Fibroblast of skin of scalp (primary cell): ENCODE data around the gene DDC.
A peak's percentile ranks its signal among the peaks of the same experiment; 100 is the strongest.
"Not testable (repeated sequence)": the region's sequence is repeated elsewhere in the genome, so short reads cannot be mapped to it uniquely, and the experiment has no call there.

Source experiments
- DNase-seq: peaks from one replicate; pipeline ENCODE4 v3.0.0-alpha.2; 2013

Gene DDC

DNA sequence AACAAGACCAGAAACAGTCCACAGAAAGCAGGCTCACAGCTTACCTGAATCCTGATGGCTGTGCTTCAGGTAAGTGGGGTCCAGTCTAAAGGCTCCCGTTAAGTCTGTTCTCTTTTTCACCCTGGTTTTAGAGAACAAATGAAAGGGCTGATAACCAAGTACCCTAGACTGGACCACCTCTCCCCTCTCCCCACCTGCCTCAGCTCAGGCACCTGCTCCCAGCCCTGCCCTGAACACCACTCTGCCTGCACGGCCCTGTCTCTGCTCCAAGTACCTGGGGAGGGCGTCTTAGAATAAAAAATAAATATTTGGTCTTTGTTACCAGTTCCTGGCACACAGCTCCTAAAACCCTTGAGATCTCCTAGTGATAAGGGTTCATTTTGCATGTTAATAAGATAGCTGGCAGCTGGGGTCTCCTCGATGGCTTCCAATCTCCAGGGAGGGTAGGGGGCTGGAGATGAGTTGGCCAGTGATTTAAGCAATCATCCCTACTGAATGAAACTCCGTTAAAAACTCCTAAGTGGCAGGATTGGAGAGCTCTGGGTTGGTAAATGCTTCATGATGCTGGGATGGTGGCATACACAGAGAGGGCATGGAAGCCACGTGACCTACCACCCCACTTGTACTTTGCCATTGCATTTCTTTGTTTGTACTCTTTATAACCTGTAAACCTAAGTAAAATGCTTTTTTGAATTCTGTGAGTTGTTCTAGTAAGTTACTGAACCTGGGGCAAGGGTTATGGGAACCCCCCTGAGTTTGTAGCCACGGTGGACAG is 85.3 kb downstream of the DDC start:
- no peak for DNase-seq

- DNase-seq, result no peak
Observed at GRCh38 chr7:50477640-50478039, 87.6 kb downstream of the DDC start.

- DNase-seq, result no peak
Observed at GRCh38 chr7:50476953-50477625, 88.1 kb downstream of the DDC start.

GRCh38 chr7:50475340-50475739 is 89.9 kb downstream of the DDC start:
- DNase-seq, result no peak

- no peak for DNase-seq
Observed at GRCh38 chr7:50474382-50475160, 90.6 kb downstream of the DDC start.

- no peak for DNase-seq
Observed at GRCh38 chr7:50473531-50473930, 91.7 kb downstream of the DDC start.

GRCh38 chr7:50472427-50472826 is 92.8 kb downstream of the DDC start:
- DNase-seq, result no peak

DNA sequence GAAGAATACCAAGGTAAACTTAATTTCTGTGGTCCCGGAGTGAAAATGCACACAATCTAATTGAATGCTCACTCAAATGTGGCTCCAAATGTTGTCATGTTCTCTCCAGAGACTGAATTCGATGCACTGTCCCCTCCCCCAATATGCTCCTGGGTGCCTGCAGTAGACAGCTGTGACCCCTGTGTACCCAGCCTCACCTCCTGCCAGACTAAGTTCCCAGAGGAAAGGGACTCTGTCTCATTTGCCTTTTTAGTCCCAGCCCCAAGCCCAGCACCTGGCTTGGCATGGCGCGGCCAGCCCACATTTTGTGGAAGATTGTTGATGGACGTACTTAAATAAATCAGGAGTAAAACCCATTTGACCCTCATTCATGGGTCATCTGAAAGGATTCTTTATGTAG is 93.2 kb downstream of the DDC start:
- no peak for DNase-seq

GRCh38 chr7:50470250-50471163 is 94.7 kb downstream of the DDC start:
- no peak for DNase-seq

GRCh38 chr7:50469181-50469580 is 96.0 kb downstream of the DDC start:
- no peak for DNase-seq

DNA sequence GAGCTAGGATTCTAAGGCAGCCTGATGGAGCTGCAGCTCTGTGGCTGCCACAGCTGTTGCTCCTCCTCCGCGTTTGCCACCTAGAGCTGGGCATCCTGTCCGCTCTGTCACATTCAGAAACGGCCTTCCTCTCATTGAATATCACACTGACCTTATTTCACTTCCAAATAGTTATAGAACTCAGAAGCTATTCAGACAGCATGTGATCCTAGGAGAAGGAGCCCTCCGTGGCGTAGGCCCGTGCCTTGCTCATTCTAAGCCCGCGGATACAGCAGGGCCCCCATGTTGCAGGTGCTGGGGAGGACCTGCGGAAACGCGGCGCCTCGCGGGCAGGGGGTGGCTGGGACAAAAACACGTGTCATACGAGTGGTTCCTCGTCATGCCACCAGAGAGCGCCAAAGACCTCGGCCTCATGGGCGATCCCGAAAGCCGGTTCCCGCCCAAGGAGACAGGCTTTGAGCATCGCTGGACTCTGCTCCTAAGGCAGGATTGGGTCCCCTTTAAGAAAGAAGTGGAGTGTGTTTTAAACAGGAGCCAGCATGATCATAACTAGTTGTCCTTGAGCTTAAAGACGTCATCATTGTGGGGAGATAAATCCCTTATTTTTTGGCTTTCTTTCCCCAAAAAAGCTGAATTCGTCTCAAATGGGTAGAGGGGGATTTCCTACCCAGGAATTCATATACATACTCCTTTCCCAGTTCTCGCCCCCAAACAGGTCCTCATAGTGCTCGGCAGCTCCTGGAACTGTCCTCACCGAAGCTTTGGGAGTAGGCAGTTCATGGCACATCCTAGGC is 97.2 kb downstream of the DDC start:
- DNase-seq, result peak; percentile 68

GRCh38 chr7:50466815-50467585 is 98.2 kb downstream of the DDC start:
- no peak for DNase-seq

DNA sequence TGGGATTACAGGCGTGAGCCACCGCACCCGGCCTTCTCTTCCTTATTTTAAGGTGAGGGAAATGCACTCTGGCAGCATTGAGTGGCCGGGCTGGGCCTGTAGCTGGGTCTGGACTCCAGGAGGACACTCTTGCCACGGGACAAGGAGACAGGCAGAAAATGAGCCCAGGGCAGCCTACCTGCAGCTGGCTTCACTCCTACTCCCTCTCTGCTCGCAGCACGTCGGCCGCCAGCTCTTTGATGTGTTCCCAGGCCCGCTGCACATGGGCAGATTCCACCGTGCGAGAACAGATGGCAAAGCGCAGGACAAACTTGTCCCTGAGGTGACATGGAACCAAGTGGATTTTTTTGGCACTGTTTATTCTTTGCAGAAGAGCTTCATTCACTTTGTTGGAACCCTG is 102.2 kb downstream of the DDC start:
- no peak for DNase-seq

DNA sequence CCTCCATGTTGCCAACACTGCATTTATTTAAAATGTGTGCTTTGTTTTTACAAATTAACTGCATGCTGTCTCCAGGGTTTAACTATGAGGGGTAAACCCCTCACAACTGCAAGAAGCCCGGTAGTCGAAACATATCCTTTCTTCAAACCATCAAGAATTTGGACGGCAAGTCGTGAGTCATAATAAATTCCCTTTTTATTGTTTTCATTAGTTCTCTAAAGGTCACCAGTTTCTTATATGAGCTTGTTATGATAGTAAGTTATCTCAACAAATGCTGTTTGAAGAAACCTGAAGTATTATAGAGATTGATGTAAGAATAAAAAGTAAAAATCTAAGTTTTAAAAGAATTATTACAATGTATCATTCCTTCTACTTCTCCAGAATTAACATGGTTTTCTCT is 102.8 kb downstream of the DDC start:
- DNase-seq, result no peak

- no peak for DNase-seq
Observed at GRCh38 chr7:50461695-50462094, 103.5 kb downstream of the DDC start.

DNA sequence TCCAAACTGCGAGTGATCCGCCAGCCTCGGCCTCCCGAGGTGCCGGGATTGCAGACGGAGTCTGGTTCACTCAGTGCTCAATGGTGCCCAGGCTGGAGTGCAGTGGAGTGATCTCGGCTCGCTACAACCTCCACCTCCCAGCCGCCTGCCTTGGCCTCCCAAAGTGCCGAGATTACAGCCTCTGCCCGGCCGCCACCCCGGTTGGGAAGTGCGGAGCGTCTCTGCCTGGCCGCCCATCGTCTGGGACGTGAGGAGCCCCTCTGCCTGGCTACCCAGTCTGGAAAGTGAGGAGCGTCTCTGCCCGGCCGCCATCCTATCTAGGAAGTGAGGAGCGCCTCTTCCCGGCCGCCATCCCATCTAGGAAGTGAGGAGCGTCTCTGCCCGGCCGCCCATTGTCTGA is 106.0 kb downstream of the DDC start:
- not testable (repeated sequence) for DNase-seq

GRCh38 chr7:50458651-50459050 is 106.6 kb downstream of the DDC start:
- DNase-seq, result not testable (repeated sequence)

DNA sequence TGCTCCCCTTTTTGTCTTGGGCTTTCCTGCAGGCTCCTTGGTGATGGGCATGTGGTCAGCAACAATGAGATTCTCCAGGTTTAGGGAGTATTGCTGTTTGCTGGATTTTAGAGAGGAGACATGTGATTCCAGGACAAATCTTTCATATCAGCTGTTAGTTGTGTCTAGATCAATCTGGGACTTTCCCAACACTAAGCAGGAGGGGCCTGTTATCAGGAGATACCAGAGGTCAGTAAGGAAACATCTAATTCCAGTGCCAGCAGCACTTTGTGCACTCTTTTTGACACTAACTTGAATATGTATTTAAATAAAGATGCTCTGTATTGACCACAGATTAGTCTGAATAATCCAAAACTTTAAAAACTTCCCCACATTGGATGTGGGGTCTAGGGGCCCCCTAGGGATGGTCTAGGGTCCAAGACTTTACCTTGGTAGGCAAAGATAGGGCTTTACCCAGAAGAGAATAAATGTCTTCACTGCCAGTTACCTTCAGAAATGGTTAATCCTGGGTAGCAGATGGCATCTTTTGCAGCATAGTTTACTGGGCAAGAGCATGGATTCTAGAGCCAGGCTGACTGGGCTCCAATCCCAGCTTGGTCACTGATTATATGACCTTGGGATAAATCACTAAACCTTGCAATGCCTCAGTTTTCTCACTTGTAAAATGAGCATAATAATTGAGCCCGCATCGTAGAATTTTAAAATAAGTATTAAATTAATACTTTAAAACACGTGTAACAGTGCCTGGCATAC is 108.7 kb downstream of the DDC start:
- no peak for DNase-seq

DNA sequence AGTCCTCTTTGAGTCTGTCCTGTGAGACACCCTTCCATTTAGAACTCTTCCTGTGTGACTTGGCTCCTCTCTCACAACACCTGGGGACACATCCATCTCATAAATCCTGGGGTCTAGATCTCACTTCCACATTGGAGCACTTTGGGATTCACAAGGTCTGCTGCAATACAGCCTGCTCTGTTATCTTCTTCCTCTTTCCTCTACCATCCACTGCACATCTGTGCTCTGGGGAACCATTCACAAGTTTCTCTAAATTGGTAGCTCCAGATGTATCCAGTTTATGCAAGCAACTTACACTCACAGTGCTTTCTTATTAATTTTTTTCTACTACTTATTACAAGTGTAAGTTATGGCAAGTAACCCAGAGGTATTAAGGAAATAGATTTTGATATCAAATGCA is 109.5 kb downstream of the DDC start:
- no peak for DNase-seq

DNA sequence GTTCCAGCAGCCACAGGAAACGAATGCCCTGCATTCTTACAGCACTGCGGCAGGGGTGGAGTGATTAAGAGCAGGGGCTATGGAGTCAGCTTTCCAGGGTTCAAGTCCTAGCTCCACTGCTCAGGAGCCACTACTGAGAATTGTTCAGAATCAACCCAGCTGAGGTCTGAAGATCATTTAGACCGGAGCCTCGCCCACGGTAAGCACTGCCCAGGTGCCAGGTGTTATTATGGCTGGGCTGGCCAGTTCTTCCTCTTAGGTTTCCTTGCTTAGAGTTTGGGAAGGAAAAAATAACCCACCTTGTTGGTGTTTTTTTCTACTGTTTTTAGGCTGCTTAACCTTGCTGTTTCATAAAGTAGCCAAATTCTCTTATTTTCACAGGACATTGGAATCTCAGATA is 110.2 kb downstream of the DDC start:
- no peak for DNase-seq
